Measurements from ENCODE around the gene DNAJC1.
"Not testable (repeated sequence)": the region's sequence is repeated elsewhere in the genome, so short reads cannot be mapped to it uniquely, and the experiment has no call there.

DNAJC1 gene

DNA sequence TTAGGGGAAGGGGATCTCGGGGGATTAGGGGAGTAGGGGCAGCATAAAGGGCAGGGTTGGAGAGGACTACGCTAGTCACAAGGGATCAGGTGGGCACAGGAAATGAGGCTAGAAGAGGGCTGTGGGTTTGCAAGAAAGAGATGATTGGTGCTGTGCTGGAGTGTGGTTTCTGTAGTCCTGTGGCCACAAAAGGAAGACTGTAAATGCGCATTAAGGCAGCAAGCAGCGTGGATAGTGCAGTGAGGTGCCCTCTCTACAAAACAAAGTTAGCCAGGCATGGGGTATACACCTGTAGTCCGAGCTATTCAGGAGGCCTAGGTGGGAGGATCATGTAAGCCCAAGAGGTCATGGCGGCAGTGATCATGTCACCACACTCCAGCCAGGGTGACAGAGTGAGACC is 257.4 kb downstream of the DNAJC1 start:
- intact Hi-C loops (cut with DNase I), result no loop called here
- DNase-seq, result no peak

DNA sequence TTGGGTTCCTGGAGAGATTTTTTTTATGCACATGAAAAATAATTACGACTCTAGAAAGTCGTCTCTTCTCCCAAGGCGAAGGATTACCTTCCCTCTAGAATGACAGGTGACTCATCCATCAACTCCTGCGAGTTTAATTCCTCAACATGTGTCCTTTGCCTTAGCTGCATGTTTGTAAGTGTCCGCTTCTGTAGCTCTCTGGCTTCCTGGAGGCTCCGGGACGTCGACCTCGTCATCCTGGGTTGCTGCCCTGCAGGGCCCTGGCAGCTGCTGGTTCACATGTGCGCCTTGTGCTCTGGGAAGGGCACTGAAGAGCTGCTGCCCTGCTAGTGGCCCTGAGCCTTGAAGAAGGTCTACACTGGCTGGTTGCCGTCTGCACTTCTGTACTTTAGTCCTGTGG is 259.3 kb downstream of the DNAJC1 start:
- DNase-seq, result no peak
- intact Hi-C loops (cut with DNase I), result no loop called here

DNA sequence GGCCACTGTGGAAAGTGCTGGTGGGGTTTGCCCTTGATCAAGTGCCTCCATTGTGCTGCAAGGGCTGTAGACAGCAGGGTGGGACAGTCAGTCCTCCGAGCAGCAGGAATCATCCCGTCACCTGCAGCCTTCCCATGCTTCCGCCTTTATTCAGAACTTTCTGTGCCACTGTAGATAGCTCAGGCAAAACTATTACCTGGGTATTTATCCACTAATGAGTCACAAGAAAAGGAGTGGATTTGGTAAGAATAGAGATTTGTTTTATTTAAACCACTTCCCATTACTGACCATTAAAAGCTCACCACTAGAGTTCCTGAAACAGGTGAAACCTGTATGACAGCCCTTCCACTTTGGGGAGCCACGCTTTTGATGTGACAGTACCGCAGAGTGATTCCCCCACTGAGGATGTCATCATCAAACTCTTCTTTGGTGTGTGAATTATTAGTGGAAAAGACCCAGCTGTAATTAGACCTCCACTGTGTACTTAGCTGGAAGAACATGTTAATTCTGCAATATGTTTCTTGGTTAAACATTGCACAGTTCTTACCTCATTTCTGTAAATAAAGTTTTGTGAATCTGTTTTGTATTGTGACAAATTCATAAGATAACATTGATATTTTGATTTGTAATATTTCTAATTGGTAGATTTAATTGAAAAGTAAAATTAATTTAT is 260.7 kb downstream of the DNAJC1 start:
- no peak for DNase-seq
- intact Hi-C loops (cut with DNase I), result no loop called here

DNA sequence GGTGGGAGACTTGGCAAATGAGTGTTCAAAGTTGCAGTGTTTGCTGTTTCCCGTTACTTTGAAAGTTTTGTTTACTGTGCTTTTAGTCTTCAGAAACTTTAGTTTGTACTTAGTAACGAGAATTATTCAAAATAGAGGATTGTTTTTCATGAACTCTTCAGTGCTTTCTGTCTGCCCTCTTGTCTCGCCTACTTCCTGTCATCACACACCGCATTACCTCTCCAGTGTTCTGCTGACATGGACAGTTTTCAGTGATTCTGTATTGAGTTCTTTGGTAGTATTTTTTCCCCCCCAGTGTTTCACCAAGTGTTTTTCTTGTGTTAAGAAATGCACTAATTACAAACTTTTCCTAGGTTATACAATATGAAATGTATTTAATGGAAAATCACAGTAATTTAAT is 262.5 kb downstream of the DNAJC1 start:
- no peak for DNase-seq
- intact Hi-C loops (cut with DNase I), result no loop called here

DNA sequence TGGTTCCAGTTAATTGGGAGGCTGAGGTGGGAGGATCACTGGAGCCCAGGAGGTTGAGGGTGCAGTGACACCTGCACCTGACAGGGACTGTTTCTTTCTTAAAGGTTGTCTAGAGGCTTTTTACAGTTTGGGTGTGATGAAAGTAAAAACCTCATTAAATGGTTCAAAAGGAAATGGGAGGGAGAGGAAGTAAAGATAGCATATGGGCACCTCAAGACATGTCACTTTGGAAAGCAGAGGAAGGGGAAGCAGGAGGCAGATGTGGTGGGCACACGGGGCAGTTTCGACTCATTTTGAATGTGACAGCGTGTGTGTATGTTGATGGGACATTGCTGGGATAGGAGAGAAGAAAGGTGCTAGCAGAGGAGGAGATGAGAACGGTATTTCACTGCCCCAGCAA is 266.4 kb downstream of the DNAJC1 start:
- intact Hi-C loops (cut with DNase I), result no loop called here
- no peak for DNase-seq

DNA sequence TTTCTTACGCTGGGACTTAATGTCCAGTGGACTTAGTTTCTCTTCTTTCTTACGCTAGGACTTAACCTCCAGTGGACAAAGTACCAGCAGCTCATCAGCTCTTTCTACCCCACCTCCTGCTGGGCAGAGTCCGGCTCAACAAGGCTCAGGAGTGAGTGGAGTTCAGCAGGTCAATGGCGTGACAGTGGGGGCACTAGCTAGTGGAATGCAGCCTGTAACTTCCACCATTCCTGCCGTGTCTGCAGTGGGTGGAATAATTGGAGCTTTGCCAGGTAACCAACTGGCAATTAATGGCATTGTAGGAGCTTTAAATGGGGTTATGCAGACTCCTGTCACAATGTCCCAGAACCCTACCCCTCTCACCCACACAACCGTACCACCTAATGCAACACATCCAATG is 269.8 kb downstream of the DNAJC1 start:
- intact Hi-C loops (cut with DNase I), result loop anchor here (2.0 kb wide), 1 partner anchor 199 kb away; the partner anchor contains the start of gene MLLT10

DNA sequence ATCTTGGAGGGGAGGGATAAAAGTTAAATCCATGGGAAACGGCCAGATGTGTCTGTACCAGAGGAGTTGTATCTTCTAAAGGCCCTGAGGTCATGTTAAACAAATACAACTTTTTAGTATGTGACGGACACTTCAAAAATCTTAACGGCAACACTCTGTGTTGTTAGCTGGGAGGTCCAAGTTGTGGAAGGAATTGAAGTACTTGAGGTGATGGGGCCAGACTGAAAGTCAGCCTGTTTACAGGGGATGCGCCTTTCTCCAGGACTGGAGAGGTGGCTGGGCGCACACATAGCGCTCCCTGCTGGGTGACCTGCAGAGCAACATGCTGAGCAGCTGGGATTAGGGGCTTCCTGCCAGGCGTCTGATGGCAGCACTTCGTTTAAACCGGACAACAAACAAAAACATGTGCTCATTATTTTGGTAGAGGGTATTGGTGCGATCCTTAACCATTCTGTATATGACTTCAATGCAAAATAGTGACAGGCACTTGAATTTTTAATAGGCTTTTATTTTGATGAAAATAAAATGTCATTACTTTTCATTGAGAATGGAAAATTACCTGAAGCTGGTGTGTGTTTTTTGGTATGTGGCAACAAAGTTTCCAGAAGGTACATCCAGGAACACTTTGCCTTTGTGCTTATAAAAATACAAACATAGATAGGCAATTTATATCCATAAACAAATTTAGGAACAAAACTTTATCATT is 271.3 kb downstream of the DNAJC1 start:
- intact Hi-C loops (cut with DNase I), result loop anchor here (1.0 to 2.0 kb wide), 2 partner anchors 197 to 237 kb away; partner anchors contain the start of gene MLLT10
- DNase-seq, result peak in 7 of 10 donors; percentile 40 to 94 (median 64)

More for the DNA sequence above, 269.8 kb downstream of the DNAJC1 start:
- no peak for DNase-seq

DNA sequence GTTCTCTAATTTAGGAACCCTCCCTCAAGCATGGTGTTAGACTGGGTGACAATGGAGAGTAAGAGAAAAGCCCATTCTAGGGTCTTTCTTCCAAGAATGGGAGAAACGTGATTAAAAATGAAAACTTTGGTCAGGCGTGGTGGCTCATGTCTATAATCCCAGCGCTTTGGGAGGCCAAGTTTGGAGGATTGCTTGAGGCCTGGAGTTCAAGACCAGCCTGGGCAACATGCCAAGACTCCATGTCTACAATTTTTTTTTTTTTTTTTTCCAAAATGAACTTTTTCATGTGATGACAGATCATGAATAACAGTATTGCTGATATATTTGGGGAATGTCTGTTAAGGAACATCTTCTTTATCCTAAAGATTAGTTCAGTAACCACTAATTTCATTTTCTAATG is 274.9 kb downstream of the DNAJC1 start:
- no peak for DNase-seq
- intact Hi-C loops (cut with DNase I), result no loop called here

DNA sequence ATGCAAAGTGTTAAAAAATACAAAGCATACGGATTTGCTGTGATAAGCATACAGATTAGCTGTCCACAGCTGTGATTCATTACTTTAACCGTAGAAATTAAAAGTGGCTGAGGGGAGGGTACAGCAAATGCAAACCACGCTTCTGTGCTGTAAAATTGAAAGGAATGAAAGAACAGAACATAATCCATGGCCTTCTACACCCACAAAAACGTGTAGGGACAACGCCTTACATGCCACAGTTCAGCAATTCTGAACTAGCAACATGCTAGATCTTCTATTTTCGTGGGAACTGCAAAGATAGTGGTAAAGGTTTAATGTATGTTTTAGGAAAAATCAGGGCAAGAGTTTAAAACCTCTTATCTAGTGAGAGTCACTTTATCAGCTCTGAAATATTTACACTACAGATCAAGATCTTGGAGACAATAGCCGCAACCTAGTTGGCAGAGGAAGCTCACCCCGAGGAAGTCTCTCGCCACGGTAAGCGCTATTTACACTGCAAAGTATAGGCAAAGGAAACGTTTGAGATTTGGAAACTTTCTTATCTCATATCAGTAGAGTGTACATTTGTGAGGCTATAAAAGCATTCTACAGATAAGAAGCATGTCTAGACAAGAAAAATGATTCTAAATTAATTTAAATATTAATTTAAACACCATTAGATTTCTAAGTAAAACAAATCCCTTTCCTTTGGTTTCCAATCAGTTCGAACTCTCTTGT is 275.9 kb downstream of the DNAJC1 start:
- DNase-seq, result no peak
- intact Hi-C loops (cut with DNase I), result no loop called here

DNA sequence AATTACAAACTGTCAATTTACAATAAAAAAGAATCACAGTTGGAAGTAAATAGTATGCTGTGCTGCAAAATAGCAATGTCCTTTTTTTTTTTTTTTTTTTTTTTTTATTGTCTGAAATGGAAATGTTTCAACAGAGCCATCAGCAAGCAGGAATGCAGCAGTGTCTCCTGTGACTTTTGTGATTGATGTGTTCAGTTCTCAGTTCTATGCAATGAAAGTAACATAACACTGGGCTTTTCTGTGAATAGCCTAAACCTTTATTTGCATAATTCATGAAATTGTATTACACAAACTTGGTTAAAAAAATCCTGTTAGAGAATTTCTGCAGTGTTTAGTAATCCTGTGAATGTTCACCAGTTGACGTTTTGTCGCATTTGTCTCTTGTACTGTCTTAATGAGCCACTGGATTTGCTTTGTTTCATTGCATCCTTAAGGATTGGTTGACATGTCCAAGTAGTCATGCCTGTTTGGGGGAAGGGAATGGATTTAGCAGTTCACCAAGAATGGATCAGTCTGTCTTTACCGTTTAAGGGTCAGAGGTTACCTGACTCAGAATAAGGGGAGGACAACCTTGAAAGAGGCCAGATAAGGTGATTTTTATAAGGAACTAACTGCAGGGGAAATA is 276.8 kb downstream of the DNAJC1 start:
- DNase-seq, result no peak
- intact Hi-C loops (cut with DNase I), result no loop called here

DNA sequence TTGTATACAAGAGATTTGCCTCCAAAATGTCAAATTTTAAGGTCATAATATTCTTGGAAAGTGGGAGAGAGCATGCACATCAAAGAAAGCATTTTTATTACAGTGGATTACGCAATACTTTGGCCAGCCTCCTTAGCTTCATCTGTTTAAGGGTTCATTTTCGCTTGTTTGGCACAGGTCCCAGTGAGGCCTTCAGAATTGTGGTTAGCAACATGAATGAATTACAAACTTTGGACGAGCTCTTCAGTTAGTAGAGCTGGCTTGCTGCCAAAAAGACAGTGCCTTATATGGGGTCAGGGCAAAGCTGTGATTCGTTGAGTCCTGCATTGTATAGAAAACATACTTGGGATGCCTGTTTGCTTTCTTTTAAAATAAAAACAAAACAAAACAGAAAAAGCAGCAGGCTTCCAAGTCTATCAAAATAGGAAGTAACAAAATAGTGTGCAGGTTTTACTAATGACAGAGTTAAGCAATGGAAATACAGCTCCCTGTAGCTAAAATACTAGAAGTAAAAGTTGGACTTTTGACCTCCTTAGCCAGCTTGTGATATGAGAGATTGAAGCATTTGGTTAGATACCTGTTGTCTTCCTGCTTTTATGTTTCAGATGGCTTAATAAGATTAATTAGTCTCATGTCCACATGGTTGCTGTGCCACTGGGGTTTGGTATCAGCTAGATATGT is 278.7 kb downstream of the DNAJC1 start:
- intact Hi-C loops (cut with DNase I), result loop anchor here (2.0 kb wide), 1 partner anchor 228 kb away; no protein-coding TSS in a partner anchor
- peak in 7 of 10 donors; percentile 60 to 89 (median 65) for DNase-seq

DNA sequence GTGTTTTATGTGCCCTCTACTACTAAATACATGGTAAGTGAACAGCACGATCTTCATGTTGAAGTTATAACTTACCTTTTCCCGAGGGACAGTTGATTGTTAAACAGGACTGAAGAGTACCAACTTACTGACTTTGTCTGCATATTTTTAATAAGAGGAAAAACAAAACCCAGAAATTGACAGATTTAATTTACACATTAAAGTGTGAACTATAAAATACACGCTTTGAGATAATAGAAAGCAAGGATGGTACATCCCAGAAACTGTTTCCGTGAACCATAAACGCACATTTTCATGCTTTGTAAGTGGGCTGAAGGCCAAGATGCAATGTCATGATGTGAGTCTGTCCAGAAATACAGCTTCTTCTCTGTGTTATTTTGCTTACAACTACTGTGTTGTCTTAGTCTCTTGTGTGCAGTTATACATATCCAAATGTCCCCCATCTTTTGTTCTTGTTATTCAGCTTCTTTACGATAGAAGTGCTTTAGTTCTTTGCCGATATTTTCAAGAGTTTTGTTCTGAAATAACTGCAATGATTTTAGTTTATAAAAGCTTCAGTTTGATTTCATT is 279.4 kb downstream of the DNAJC1 start:
- intact Hi-C loops (cut with DNase I), result loop anchor here (2.0 kb wide), 1 partner anchor 227 kb away; no protein-coding TSS in a partner anchor
- DNase-seq, result no peak

DNA sequence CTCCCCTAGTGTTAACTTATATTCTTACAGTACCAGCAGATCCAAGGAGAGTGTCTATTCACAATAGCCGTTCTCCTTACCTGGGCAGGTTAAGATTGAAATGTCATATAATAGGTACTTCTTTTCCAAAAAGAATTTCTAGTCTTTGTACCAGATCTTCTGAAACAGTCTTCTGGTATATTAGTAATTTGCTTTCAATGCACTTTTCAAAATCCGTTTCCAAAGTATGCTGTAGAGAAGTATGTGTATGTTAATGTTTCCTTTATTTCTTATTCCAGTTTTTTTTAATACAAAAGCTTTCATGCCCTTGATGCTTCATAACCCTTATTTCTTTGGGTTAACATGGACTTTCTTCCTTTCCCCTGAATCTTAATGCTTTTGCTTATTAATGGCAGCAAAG is 281.3 kb downstream of the DNAJC1 start:
- intact Hi-C loops (cut with DNase I), result no loop called here
- no peak for DNase-seq

DNA sequence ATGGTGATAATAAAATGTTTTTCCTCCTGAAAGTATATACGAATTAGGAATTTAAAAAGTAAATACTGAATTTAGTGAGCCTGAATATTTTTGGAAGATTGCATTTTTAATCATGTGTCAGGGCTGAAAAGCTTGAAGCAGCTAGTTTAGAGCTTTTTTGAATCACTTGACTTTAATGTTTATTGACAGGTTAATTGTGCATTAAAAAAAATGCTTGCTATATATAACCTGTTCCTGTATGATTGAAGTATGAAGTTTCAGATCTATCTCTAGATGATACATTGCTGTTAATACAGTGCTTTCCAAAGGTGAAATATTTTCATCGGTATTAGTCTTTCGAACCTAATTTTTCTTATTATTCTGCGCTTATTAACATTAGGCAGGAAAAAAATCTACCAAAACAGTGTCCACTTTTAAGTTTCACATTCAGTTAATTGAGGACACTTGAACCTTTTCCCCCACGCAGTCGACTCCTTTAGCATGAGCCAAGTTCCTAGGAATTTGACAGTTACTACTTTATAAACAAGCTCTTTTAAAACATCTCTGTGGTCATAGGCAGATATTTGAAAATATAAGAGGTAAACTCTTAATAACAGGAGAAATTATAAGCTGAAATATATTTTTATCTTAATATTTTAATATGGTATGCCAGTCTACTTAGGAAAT is 282.4 kb downstream of the DNAJC1 start:
- DNase-seq, result no peak

DNA sequence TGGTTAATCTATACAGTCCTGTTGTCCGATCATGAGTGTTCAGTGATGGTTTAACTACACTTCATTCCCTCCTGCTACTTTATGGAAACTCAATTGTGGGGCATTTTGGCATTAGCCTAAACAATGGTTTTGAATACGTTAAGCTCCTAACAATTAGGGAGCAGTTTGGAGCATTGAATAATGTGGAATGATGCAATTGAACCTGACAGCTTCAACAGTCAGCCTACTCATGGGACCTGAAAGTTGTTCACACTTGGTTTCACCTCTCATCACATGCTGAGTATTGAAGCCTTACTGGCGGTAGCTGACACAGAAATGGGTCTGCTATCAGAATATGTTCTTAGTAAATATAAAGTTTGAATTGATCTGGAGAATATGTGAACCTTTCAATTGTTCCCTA is 283.4 kb downstream of the DNAJC1 start:
- intact Hi-C loops (cut with DNase I), result no loop called here
- DNase-seq, result no peak

More for the DNA sequence above, 282.4 kb downstream of the DNAJC1 start:
- intact Hi-C loops (cut with DNase I), result no loop called here

DNA sequence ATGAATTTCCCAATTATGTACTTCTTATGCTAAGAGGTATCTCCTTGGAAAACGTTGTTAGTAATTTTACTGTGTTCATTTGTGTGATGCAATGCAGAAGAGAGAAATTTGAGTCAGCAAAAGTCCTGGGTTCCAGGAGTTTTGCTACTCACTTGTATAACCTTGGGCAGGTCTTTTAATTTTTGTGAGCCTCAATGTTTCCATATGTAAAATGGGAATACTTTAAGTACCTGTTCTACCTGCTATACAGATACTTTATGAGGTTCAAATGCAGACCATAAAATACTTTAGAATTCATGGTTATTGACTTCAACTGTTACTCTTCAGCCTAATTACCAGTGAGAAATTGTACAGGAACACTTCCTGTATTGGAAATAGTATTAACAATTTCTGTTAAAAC is 284.0 kb downstream of the DNAJC1 start:
- intact Hi-C loops (cut with DNase I), result no loop called here
- DNase-seq, result no peak

DNA sequence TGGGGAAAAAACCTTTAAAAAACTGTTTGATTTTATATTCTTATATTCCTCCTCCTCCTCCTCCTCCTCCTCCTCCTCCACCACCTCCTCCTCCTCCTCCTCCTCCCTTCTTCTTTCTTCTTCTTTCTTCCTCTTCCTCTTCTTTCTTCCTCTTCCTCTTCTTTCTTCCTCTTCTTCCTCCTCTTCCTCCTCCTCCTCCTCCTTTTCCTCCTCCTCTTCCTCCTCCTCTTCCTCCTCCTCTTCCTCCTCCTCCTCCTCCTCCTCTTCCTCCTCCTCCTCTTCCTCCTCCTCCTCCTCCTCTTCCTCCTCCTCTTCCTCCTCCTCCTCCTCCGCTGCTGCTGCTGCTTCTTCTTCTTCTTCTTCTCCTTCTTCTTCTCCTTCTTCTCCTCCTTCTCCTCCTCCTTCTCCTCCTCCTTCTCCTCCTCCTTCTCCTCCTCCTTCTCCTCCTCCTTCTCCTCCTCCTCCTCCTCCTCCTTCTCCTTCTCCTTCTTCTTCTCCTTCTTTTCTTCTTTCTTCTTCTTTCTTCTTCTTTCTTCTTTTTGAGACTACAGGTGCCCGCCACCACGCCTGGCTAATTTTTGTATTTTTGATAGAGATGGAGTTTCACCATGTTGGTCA is 286.0 kb downstream of the DNAJC1 start:
- DNase-seq; intact Hi-C loops (cut with DNase I): not testable (repeated sequence)

DNA sequence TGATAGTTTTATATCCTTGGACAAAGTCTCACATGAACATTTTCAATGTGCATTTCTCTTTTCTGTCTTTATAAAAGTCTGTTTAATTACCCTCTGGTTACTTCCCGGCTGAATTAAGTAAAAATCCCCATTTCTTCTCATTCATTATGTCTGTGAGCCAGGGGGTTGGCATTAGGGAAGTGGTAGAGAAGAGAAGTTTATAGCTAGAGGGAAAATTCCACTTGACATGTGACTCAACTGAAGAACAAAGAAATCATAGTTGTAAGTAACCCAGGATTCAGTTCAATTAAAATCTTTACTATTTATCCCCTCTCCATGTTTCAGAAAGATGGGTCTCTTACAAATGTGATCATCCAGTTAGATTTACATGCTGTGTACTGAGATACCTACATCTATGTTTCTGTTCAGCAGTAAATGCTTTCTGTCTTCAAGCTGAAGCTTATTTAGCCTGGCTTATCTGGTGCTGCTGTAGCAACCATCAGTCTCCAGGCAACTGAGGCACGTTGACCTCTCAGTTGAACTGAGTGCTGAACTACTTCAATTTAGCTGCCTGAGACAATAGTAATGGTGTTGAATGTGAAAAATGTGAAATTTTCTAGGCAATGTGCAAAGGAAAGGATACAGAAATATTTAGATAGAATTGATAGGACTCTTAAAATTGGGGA is 287.9 kb downstream of the DNAJC1 start:
- no peak for DNase-seq
- intact Hi-C loops (cut with DNase I), result no loop called here
